Measurements from ENCODE around the gene UACA.

- TF ChIP-seq CTCF (IDR thresholded peaks at IDR 0.05; ENCODE audit: extremely low read depth in 1 of 2, insufficient read depth in 1 of 2, low read depth in 1 of 2, low read length in 2 of 2): no peak
- no peak for TF ChIP-seq POLR2AphosphoS5 (IDR thresholded peaks at IDR 0.05; ENCODE audit: insufficient read depth, low read depth, low read length)
- TF ChIP-seq GATA2 (IDR thresholded peaks at IDR 0.05; ENCODE audit: insufficient read depth, insufficient read length, low read depth, low read length): no peak
- no peak for TF ChIP-seq POLR2A (IDR thresholded peaks at IDR 0.05; ENCODE audit: low read depth, low read length)
Observed at GRCh38 chr15:70761931-70762468, 1.4 kb downstream of the UACA start.
